Gastrocnemius medialis (tissue), 4 donors: ENCODE data around the gene SLCO3A1. TPM values are rescaled to one million over a fixed set of nuclear protein-coding genes. Genes with fewer than 3 reads are reported as not detected.

Source experiments
- ATAC-seq, 2 donors: fragments of 150-250 bp; one replicate each; pipeline ENCODE4 v1.9.1; 2016
- DNase-seq, 2 donors: peaks; one replicate each; pipeline ENCODE4 v3.0.0-alpha.2; 2019
- H3K27ac ChIP-seq, 4 donors: fragments of 200-600 bp; sonication (generic); 1 replicate in 1 of 4; 2 replicates in 3 of 4; pipeline ENCODE4 v1.5.1; 2016 to 2018; ENCODE audit warnings: mild to moderate bottlenecking in 2 of 4, moderate library complexity in 1 of 4
- H3K27me3 ChIP-seq, 3 donors: fragments of 200-600 bp; sonication (generic) in 2 of 3; 1 replicate in 1 of 3; 2 replicates in 2 of 3; pipeline versions ENCODE4 v1.5.1 to v1.6.0; 2016 to 2019; ENCODE audit warnings: mild to moderate bottlenecking in 1 of 3, moderate library complexity in 1 of 3
- H3K36me3 ChIP-seq, 2 donors: fragments of 200-600 bp; sonication (generic) in 1 of 2; one replicate each; pipeline ENCODE4 v1.5.1; 2017 to 2018
- H3K4me1 ChIP-seq, 2 donors: fragments of 200-600 bp; sonication (generic) in 1 of 2; one replicate each; pipeline ENCODE4 v1.5.1; 2016 to 2017; ENCODE audit warnings: mild to moderate bottlenecking in 2 of 2
- H3K4me3 ChIP-seq, 4 donors: fragments of 200-600 bp; sonication (generic) in 3 of 4; 1 replicate in 1 of 4; 2 replicates in 3 of 4; pipeline ENCODE4 v1.5.1; 2016 to 2019; ENCODE audit warnings: mild to moderate bottlenecking in 2 of 4
- H3K9me3 ChIP-seq, 3 donors: fragments of 200-600 bp; sonication (generic) in 2 of 3; 1 replicate in 1 of 3; 2 replicates in 2 of 3; pipeline ENCODE4 v1.5.1; 2016 to 2019
- POLR2A ChIP-seq, 2 donors: fragments of 450-650 bp; IDR thresholded peaks; one replicate each; pipeline ENCODE4 v1.6.1; 2017; ENCODE audit warnings: antibody characterized with exemption in 2 of 2, mild to moderate bottlenecking in 2 of 2, moderate library complexity in 2 of 2
- in situ Hi-C, 4 donors: fragments of 200-750 bp; cut with MboI; loops; one replicate each; pipeline versions ENCODE4 v1.15.0 to v1.8.0; 2017; ENCODE audit warnings: low sequenced_read_pairs in 4 of 4
- intact Hi-C: fragments of 100-400 bp; cut with DNase I; formaldehyde crosslinking; loops from one replicate; pipeline ENCODE4 v1.15.1; 2023; ENCODE audit warnings: low total_unique reads
- total RNA-seq, 4 donors: library from RNA; depleted of rRNA; stranded (reverse); fragments of >200 nt; gene quantifications; one replicate each; pipeline versions ENCODE4 v1.1.0 to v1.2.3, GENCODE V29; 2016
- TF ChIP-seq, protein P1 (sequence below), 5 experiments: fragments of 450-650 bp in 3 of 5; fragments of 200-600 bp in 2 of 5; sonication (generic) in 2 of 5; IDR thresholded peaks in 4 of 5; conservative IDR thresholded peaks in 1 of 5; 1 replicate in 4 of 5; 2 replicates in 1 of 5; pipeline ENCODE4 v1.5.1; 2016 to 2019; ENCODE audit warnings: antibody characterized with exemption in 5 of 5, mild to moderate bottlenecking in 3 of 5, moderate library complexity in 3 of 5

Gene SLCO3A1
- total RNA-seq, 4 donors from 2014 or later, result 1.3 to 3.6 (median 3.0) TPM

- intact Hi-C loops, result loop anchor here (5.0 to 10.0 kb wide), 3 partner anchors 90 to 237 kb away; partner anchors contain the start of gene SLCO3A1
These were observed 88.6 kb downstream of the SLCO3A1 start for GRCh38 chr15:91941871-91942658.

DNA sequence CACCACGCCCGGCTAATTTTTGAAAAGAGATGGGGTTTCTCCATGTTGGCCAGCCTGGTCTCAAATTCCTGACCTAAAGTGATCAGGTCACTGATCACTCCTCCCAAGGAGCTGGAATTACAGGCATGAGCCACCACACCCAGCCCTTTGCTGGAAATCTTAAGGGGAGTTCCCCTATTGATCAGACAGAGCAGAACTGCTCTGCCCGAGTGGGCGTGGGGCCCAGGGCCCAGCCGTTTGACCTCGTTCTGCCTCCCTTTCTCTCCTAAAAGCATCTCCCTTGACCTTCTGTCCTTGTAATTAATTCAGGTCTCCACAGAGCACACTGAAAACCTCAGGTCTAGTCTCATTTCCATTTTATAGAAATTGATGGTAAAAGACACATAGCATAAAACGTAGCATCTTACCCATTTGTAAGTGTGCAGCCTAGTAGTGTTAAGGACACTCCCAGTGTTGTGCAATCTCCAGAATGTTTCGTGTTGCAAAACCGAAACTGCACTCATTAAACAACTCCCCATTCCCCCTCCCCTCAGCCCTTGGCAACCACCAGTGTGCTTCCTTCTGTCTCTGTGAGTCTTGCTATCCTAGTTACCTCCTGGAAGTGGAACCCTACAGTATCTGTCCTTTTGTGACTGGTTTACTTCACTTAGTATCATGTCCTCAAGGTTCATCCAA, 89.3 kb downstream of the SLCO3A1 start:
- peaks cover 35 to 55% of the 10 kb centered on the region in 2 donors for H3K4me1 ChIP-seq
- H3K4me3 ChIP-seq, result peak overlapping the region in 2 of 4 donors; percentile 25 to 34
- H3K27ac ChIP-seq, result peak overlapping the region; percentile 43 to 60 (median 56)
- no peaks in the 10 kb centered on the region for H3K36me3 ChIP-seq
- intact Hi-C loops (loop anchor here (5.0 to 10.0 kb wide), 3 partner anchors 91 to 238 kb away; partner anchors contain the start of gene SLCO3A1), in situ Hi-C loops (loop anchor here in 1 of 4 donors (25.0 kb wide), 1 partner anchor 231 kb away; no protein-coding TSS in a partner anchor)
- TF ChIP-seq POLR2A (IDR thresholded peaks at IDR 0.05), result no peak
- TF ChIP-seq, protein P1, sequence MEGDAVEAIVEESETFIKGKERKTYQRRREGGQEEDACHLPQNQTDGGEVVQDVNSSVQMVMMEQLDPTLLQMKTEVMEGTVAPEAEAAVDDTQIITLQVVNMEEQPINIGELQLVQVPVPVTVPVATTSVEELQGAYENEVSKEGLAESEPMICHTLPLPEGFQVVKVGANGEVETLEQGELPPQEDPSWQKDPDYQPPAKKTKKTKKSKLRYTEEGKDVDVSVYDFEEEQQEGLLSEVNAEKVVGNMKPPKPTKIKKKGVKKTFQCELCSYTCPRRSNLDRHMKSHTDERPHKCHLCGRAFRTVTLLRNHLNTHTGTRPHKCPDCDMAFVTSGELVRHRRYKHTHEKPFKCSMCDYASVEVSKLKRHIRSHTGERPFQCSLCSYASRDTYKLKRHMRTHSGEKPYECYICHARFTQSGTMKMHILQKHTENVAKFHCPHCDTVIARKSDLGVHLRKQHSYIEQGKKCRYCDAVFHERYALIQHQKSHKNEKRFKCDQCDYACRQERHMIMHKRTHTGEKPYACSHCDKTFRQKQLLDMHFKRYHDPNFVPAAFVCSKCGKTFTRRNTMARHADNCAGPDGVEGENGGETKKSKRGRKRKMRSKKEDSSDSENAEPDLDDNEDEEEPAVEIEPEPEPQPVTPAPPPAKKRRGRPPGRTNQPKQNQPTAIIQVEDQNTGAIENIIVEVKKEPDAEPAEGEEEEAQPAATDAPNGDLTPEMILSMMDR (IDR thresholded peaks at IDR 0.05 in 4 of 5, conservative IDR thresholded peaks at IDR 0.05 in 1 of 5), result no peak
- H3K27me3 ChIP-seq, result no peaks in the 10 kb centered on the region
- peak; percentile 94 to 95 for ATAC-seq
- DNase-seq, result peak; percentile 78 to 84
- no peaks in the 10 kb centered on the region for H3K9me3 ChIP-seq

More at GRCh38 chr15:91941871-91942658, 88.6 kb downstream of the SLCO3A1 start:
- Histone ChIP-seq H3K27me3 (no peaks in the 10 kb centered on the region), H3K27ac (peak overlapping the region in 3 of 4 donors; percentile 55 to 60 (median 56)), H3K9me3 (no peaks in the 10 kb centered on the region), H3K4me3 (no peak overlapping the region), H3K36me3 (no peaks in the 10 kb centered on the region), H3K4me1 (peaks cover 34 to 47% of the 10 kb centered on the region in 2 donors)
- ATAC-seq, result no peak
- no peak for DNase-seq
- in situ Hi-C loops, result loop anchor here in 1 of 4 donors (25.0 kb wide), 1 partner anchor 230 kb away; no protein-coding TSS in a partner anchor
- no peak for TF ChIP-seq POLR2A (IDR thresholded peaks at IDR 0.05)

GRCh38 chr15:91944331-91944730, 90.8 kb downstream of the SLCO3A1 start:
- intact Hi-C loops (loop anchor here (5.0 to 10.0 kb wide), 3 partner anchors 92 to 240 kb away; partner anchors contain the start of gene SLCO3A1), in situ Hi-C loops (loop anchor here in 1 of 4 donors (25.0 kb wide), 1 partner anchor 232 kb away; no protein-coding TSS in a partner anchor)
- H3K4me3 ChIP-seq, result no peak overlapping the region
- H3K27ac ChIP-seq, result no peak overlapping the region
- H3K36me3 ChIP-seq, result no peaks in the 10 kb centered on the region
- H3K4me1 ChIP-seq, result peaks cover 42 to 65% of the 10 kb centered on the region in 2 donors
- ATAC-seq (peak in 1 of 2 donors; percentile 61), DNase-seq (peak in 1 of 2 donors; percentile 63)
- no peak for TF ChIP-seq POLR2A (IDR thresholded peaks at IDR 0.05)
- TF ChIP-seq, protein P1 (IDR thresholded peaks at IDR 0.05 in 4 of 5, conservative IDR thresholded peaks at IDR 0.05 in 1 of 5), result no peak
- no peaks in the 10 kb centered on the region for H3K27me3 ChIP-seq
- H3K9me3 ChIP-seq, result no peaks in the 10 kb centered on the region

GRCh38 chr15:91945385-91945784, 91.9 kb downstream of the SLCO3A1 start:
- peaks cover 42 to 62% of the 10 kb centered on the region in 2 donors for H3K4me1 ChIP-seq
- no peak for DNase-seq
- H3K36me3 ChIP-seq, result no peaks in the 10 kb centered on the region
- no peak for TF ChIP-seq POLR2A (IDR thresholded peaks at IDR 0.05)
- TF ChIP-seq, protein P1 (IDR thresholded peaks at IDR 0.05 in 4 of 5, conservative IDR thresholded peaks at IDR 0.05 in 1 of 5), result no peak
- no peaks in the 10 kb centered on the region for H3K27me3 ChIP-seq
- H3K27ac ChIP-seq, result no peak overlapping the region
- H3K9me3 ChIP-seq, result no peaks in the 10 kb centered on the region
- intact Hi-C loops, result loop anchor here (10.0 kb wide), 2 partner anchors 129 to 241 kb away; no protein-coding TSS in a partner anchor
- in situ Hi-C loops, result loop anchor here in 1 of 4 donors (25.0 kb wide), 1 partner anchor 233 kb away; no protein-coding TSS in a partner anchor
- no peak for ATAC-seq
- H3K4me3 ChIP-seq, result no peak overlapping the region
